ENCODE results near the gene SOX8.

Gene SOX8

DNA sequence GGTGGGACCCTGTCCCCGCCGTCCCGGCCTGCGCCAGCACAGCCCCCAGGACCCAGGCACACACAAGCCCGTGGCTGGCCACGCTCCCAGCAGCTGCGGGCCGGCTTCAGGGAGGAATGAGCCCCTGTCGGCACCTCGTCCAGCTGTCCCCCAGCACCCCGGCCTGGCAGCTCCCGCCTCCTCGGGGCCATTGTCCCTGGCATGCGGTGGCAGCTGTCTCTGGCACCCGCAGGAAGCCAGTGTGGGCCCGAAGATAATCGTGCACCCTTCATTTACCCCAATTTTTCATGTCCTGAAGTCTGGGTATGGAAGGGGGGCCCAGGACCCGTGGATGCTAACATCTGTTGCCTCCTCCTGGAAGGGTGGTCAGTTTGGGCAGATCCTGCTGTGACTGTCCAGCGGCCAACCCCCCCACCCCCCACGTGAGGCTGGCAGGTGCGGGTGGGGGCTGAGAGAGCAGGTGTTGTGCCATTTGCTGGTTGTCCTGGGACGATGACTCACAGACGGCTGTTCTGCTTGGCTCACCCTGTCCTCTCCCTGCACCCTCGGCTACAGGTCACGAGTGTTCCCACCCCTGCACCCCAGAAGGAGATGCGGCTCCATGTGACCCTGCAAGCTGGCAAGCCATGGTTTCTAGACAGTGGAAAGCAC is 6.8 kb upstream of the SOX8 start:
- H3K9ac ChIP-seq (ENCODE audit: low read length), result no peak overlapping the region
- peaks cover 5% of the 10 kb centered on the region for H3K9me3 ChIP-seq (ENCODE audit: control insufficient read depth, low read length)
- H3K4me3 ChIP-seq (ENCODE audit: low read length), result no peak overlapping the region
- DNase-seq (ENCODE audit: low read depth), result no peak
- no peaks in the 10 kb centered on the region for H3K36me3 ChIP-seq (ENCODE audit: control insufficient read depth, insufficient read depth, low read length, severe bottlenecking)
- H3K27me3 ChIP-seq (replicated peaks; ENCODE audit: control insufficient read depth, insufficient read depth, low read length), result peaks cover 13% of the 10 kb centered on the region
- H3K4me1 ChIP-seq (ENCODE audit: control insufficient read depth, insufficient read depth, low read length), result peaks cover 6% of the 10 kb centered on the region

DNA sequence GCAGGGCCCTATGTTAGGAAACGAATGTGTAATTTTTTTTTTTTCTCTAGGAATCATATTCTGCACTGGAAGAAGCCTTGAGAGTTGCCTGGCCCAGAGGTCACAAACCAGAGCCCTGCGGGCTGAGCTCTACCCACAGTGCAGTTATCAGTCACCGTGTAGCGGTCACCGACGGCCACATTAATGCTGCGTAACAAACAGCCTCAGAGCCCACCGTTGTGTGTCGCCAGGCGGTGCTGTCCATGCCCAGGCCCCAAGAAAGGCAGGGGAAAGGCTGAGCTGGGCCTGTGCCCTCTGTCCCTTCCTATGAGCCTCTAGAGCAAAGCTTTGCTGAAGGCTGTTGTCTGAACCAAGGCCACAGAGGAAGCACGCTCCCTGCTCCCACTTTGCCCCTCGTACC is 6.3 kb upstream of the SOX8 start:
- no peak for DNase-seq (ENCODE audit: low read depth)
- Histone ChIP-seq H3K4me1 (ENCODE audit: control insufficient read depth, insufficient read depth, low read length) (peaks cover 4% of the 10 kb centered on the region), H3K36me3 (ENCODE audit: control insufficient read depth, insufficient read depth, low read length, severe bottlenecking) (no peaks in the 10 kb centered on the region), H3K9me3 (ENCODE audit: control insufficient read depth, low read length) (peaks cover 5% of the 10 kb centered on the region), H3K27me3 (replicated peaks; ENCODE audit: control insufficient read depth, insufficient read depth, low read length) (peaks cover 13% of the 10 kb centered on the region), H3K9ac (ENCODE audit: low read length) (no peak overlapping the region), H3K4me3 (ENCODE audit: low read length) (no peak overlapping the region)

DNA sequence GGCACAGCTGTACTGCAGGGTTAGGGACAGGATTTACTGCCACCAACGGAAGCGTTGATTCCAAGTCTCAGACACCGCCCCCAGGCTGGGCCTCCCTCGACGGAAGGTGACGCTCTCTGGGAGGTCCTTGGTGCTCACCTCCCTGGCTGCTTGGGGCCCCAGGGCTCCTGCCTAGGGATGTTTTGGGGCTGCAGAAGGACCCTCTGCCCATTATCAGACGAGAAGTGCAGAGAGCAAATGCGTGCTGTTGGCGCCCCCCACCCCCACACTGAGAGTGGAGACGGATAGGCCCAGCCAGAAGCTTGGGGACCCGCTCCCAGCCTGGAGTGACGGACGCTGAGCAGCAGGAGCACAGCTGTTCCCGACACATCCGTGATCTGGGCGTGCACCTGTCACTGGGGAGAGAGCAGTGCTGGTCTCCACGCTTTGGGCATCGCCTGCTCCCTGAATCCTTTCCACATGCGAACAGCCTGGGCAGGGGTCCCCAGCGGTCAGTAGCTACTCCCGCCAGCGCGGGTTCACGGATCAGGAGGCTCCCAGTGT is 5.1 kb upstream of the SOX8 start:
- Histone ChIP-seq H3K4me1 (ENCODE audit: control insufficient read depth, insufficient read depth, low read length) (no peaks in the 10 kb centered on the region), H3K9ac (ENCODE audit: low read length) (no peak overlapping the region), H3K27me3 (replicated peaks; ENCODE audit: control insufficient read depth, insufficient read depth, low read length) (peaks cover 10% of the 10 kb centered on the region), H3K9me3 (ENCODE audit: control insufficient read depth, low read length) (peaks cover 3% of the 10 kb centered on the region), H3K36me3 (ENCODE audit: control insufficient read depth, insufficient read depth, low read length, severe bottlenecking) (no peaks in the 10 kb centered on the region), H3K4me3 (ENCODE audit: low read length) (no peak overlapping the region)
- no peak for DNase-seq (ENCODE audit: low read depth)

DNA sequence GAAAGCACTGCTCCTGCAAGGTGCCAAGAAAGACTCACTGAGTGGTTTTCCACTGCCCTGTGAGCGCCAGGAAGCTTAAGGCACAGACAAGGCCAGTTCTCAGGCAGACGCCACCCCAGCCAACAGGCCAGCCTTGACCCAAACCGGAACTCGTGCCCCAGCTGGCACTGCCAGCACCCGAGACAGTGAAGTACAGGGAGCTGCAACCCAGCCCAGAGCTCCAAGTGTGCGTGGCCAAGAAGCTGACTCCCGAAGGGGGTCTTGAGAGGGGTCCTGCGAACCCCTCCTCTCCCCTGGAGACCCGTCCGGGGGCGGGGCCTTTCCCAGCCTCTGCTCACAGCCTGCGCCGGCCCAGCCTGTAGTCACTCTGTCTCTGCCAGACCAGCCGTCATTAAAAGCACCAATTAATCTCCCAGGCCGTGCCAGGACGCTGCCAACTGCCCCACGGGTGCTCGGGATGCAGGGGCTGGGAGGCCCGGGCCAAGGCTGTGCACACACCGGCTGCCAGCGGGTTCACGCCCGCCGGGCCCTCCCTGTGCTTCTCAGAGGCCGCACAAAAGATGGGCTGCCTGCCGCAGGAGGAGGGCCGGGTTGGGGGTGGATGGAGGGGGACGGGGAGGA is 4.4 kb upstream of the SOX8 start:
- DNase-seq (ENCODE audit: low read depth), result no peak
- Histone ChIP-seq H3K9ac (ENCODE audit: low read length) (no peak overlapping the region), H3K4me1 (ENCODE audit: control insufficient read depth, insufficient read depth, low read length) (no peaks in the 10 kb centered on the region), H3K9me3 (ENCODE audit: control insufficient read depth, low read length) (no peaks in the 10 kb centered on the region), H3K36me3 (ENCODE audit: control insufficient read depth, insufficient read depth, low read length, severe bottlenecking) (no peaks in the 10 kb centered on the region), H3K27me3 (replicated peaks; ENCODE audit: control insufficient read depth, insufficient read depth, low read length) (peaks cover 7% of the 10 kb centered on the region), H3K4me3 (ENCODE audit: low read length) (no peak overlapping the region)

DNA sequence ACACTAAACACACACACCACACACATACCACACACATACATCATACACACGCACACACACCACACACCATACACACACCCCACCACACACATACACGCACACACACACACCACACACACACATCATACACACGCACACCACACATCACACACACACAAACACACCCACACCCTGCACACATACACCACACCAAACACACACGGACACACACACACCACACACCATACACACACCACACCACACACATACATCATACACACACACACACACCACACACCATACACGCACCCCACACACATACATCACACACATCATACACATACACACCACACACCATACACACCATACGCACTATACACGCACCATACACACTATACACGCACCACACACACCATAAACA is 3.7 kb upstream of the SOX8 start:
- Histone ChIP-seq H3K9me3 (ENCODE audit: control insufficient read depth, low read length) (no peaks in the 10 kb centered on the region), H3K9ac (ENCODE audit: low read length) (no peak overlapping the region), H3K4me3 (ENCODE audit: low read length) (no peak overlapping the region), H3K36me3 (ENCODE audit: control insufficient read depth, insufficient read depth, low read length, severe bottlenecking) (no peaks in the 10 kb centered on the region), H3K4me1 (ENCODE audit: control insufficient read depth, insufficient read depth, low read length) (no peaks in the 10 kb centered on the region), H3K27me3 (replicated peaks; ENCODE audit: control insufficient read depth, insufficient read depth, low read length) (peaks cover 7% of the 10 kb centered on the region)
- DNase-seq (ENCODE audit: low read depth), result no peak

DNA sequence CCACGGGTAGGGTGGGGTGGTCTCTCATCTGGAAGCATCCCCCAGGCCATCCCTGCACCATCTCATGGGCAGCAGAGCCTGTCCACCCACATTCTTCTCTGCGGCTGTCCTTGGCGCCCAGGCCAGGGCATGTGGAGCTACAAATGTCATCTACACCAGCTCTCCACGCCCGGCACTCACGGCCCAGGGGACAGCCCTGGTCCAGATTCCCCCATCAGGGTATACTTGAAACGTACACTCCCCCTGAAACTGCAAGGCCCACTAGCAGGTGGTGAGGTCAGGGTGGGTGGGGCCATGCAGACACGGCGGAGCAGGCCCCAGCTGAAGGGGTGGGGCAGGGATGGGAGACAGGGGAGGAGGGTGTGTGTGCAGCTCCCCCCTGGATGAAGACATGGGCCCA is 3.2 kb upstream of the SOX8 start:
- H3K9ac ChIP-seq (ENCODE audit: low read length), result no peak overlapping the region

DNA sequence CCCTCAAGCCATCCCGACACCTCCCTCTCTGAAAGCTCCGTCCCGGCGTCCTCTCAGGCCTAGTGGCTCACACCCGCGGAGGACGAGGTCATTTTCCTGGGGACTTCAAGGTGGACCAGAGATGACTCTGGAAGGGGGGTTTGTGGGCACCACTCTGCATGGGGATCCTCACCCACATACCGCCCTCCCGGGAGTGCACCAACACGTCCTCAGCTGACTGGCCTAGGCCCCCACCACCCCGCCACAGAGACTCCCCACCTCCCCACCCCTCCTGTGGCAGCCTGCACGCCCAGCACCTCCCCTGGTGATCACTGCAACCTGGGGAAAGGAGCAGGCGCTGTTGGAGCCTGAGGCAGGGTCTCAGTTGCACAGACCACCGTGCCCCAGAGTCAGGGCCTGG is 2.4 kb upstream of the SOX8 start:
- no peak overlapping the region for H3K4me3 ChIP-seq (ENCODE audit: low read length)
- no peak overlapping the region for H3K9ac ChIP-seq (ENCODE audit: low read length)
- peaks cover 7% of the 10 kb centered on the region for H3K27me3 ChIP-seq (replicated peaks; ENCODE audit: control insufficient read depth, insufficient read depth, low read length)
- no peaks in the 10 kb centered on the region for H3K36me3 ChIP-seq (ENCODE audit: control insufficient read depth, insufficient read depth, low read length, severe bottlenecking)
- H3K9me3 ChIP-seq (ENCODE audit: control insufficient read depth, low read length), result no peaks in the 10 kb centered on the region
- H3K4me1 ChIP-seq (ENCODE audit: control insufficient read depth, insufficient read depth, low read length), result no peaks in the 10 kb centered on the region
- no peak for DNase-seq (ENCODE audit: low read depth)

More for the DNA sequence above, 3.2 kb upstream of the SOX8 start:
- H3K27me3 ChIP-seq (replicated peaks; ENCODE audit: control insufficient read depth, insufficient read depth, low read length), result peaks cover 7% of the 10 kb centered on the region
- DNase-seq (ENCODE audit: low read depth), result no peak
- H3K9me3 ChIP-seq (ENCODE audit: control insufficient read depth, low read length), result no peaks in the 10 kb centered on the region
- H3K4me1 ChIP-seq (ENCODE audit: control insufficient read depth, insufficient read depth, low read length), result no peaks in the 10 kb centered on the region
- no peak overlapping the region for H3K4me3 ChIP-seq (ENCODE audit: low read length)
- H3K36me3 ChIP-seq (ENCODE audit: control insufficient read depth, insufficient read depth, low read length, severe bottlenecking), result no peaks in the 10 kb centered on the region

DNA sequence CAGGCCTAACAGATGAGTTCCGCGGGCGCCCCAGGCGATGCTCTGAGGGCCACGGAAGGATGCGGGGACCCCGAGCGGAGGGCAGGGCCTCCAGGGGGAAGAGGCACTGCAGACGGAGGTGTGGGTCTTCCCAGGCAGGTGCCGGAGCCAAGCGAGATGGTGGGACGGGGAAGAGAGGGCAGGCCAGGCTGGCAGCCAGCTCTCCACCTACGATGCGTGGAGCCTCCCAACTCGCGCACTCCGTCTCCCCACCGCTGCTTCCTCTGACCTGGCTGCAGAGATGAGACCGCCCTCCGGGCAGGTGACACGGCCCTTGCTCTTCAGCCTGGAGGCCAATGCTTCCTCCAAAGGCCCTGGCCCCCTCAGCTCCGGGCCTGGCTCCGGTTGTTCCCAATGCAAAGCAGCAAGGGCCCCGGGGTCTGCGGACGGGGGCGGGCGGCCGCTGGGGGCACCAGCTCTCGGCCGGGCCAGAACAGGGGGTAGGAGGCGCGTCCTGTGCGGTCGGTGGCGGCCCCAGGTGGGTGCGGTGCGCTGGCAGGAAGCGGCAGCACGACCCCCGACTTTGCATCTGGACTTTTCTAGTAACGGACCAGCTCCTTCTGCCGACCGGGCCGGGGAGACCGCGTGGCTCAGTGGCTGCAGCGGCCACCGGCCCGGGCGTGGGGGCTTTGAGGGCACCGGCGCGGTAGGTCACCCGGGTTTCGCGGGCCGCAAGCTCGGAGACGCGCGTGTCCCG is 1.5 kb upstream of the SOX8 start:
- Histone ChIP-seq H3K9ac (ENCODE audit: low read length) (no peak overlapping the region), H3K9me3 (ENCODE audit: control insufficient read depth, low read length) (no peaks in the 10 kb centered on the region), H3K27me3 (replicated peaks; ENCODE audit: control insufficient read depth, insufficient read depth, low read length) (peaks cover 7% of the 10 kb centered on the region), H3K4me1 (ENCODE audit: control insufficient read depth, insufficient read depth, low read length) (no peaks in the 10 kb centered on the region), H3K4me3 (ENCODE audit: low read length) (peak overlapping the region; percentile 54), H3K36me3 (ENCODE audit: control insufficient read depth, insufficient read depth, low read length, severe bottlenecking) (no peaks in the 10 kb centered on the region)
- DNase-seq (ENCODE audit: low read depth), result no peak

DNA sequence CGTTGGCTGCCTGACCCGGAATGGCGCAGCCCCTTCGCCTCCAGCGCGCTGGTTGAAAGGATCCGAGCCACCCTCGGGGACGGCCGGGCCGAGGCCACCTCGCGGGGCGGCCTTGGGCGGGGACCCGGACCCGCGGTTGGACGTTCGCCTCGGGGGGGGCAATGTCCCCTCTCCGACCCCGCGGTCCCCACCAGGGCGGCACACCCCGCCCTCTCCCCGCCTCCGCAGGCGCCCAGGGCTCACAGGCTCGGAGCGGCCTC is 1.0 kb upstream of the SOX8 start:
- DNase-seq (ENCODE audit: low read depth), result peak; percentile 16
- no peaks in the 10 kb centered on the region for H3K36me3 ChIP-seq (ENCODE audit: control insufficient read depth, insufficient read depth, low read length, severe bottlenecking)
- H3K4me1 ChIP-seq (ENCODE audit: control insufficient read depth, insufficient read depth, low read length), result no peaks in the 10 kb centered on the region
- no peaks in the 10 kb centered on the region for H3K9me3 ChIP-seq (ENCODE audit: control insufficient read depth, low read length)
- peaks cover 8% of the 10 kb centered on the region for H3K27me3 ChIP-seq (replicated peaks; ENCODE audit: control insufficient read depth, insufficient read depth, low read length)
- peak overlapping the region; percentile 54 for H3K4me3 ChIP-seq (ENCODE audit: low read length)
- no peak overlapping the region for H3K9ac ChIP-seq (ENCODE audit: low read length)

DNA sequence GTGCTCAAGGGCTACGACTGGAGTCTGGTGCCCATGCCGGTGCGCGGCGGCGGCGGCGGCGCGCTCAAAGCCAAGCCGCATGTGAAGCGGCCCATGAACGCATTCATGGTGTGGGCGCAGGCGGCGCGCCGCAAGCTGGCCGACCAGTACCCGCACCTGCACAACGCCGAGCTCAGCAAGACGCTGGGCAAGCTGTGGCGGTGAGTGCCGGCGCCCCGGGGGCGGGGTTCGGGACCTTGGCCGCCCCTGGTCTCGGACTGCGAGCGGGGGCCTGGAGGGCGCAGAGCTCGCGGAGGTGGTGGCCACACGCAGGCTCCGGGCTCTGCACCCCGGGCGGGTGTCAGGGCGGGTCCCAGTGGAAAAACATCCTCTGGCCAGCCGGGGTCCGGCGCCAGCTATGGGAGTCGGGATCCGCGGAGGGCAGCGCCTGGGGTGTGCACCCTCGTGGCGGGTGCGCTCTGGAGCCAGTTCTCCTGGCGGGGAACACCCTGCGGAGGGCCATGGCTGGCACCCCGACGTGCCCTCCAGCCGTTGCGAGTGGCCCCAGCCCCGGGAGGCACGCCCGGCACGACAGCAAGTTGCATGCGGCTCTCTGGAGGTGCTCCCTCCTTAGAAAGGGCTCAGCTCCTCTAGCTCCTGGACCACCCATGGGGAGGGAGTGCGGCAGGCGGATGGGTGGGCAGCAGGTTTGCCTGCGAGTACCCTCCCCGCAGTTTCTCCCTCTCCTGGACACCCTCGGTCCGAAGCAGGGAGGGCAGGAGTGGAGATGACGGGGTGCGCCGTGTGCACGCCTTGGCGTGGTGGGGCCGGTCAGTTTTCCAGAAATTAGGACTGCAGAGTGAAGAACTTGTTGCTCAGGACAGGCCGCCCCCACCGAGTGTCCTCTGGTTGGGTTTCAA is 824 bp downstream of the SOX8 start:
- no peak overlapping the region for H3K9ac ChIP-seq (ENCODE audit: low read length)
- H3K9me3 ChIP-seq (ENCODE audit: control insufficient read depth, low read length), result no peaks in the 10 kb centered on the region
- peak; percentile 27 for DNase-seq (ENCODE audit: low read depth)
- H3K4me3 ChIP-seq (ENCODE audit: low read length), result no peak overlapping the region
- no peaks in the 10 kb centered on the region for H3K4me1 ChIP-seq (ENCODE audit: control insufficient read depth, insufficient read depth, low read length)
- H3K36me3 ChIP-seq (ENCODE audit: control insufficient read depth, insufficient read depth, low read length, severe bottlenecking), result no peaks in the 10 kb centered on the region
- H3K27me3 ChIP-seq (replicated peaks; ENCODE audit: control insufficient read depth, insufficient read depth, low read length), result peaks cover 13% of the 10 kb centered on the region
